ENCODE results near the gene NCAPD3. TPM values are rescaled to one million over a fixed set of nuclear protein-coding genes. Genes with fewer than 3 reads are reported as not detected.
A peak's percentile ranks its signal among the peaks of the same experiment; 100 is the strongest.

Gene NCAPD3
- total RNA-seq, 1 experiment from 2014 or later, result 78.2 TPM

GRCh38 chr11:134153147-134153905 is 70.4 kb downstream of the NCAPD3 start:
- no peak for DNase-seq
- Mint-ChIP-seq H3K27ac (ENCODE audit: unreplicated experiment) (no peak overlapping the region), H3K4me1 (ENCODE audit: low read depth, unreplicated experiment) (no peaks in the 10 kb centered on the region), H3K36me3 (ENCODE audit: insufficient read depth, unreplicated experiment) (peaks cover 19% of the 10 kb centered on the region), H3K9me3 (ENCODE audit: low read depth, unreplicated experiment) (no peaks in the 10 kb centered on the region), H3K4me3 (ENCODE audit: low read depth, unreplicated experiment) (no peak overlapping the region), H3K27me3 (ENCODE audit: unreplicated experiment) (no peaks in the 10 kb centered on the region)
- CTCF ChIA-PET, result no interaction called here
- TF ChIP-seq, protein P1, sequence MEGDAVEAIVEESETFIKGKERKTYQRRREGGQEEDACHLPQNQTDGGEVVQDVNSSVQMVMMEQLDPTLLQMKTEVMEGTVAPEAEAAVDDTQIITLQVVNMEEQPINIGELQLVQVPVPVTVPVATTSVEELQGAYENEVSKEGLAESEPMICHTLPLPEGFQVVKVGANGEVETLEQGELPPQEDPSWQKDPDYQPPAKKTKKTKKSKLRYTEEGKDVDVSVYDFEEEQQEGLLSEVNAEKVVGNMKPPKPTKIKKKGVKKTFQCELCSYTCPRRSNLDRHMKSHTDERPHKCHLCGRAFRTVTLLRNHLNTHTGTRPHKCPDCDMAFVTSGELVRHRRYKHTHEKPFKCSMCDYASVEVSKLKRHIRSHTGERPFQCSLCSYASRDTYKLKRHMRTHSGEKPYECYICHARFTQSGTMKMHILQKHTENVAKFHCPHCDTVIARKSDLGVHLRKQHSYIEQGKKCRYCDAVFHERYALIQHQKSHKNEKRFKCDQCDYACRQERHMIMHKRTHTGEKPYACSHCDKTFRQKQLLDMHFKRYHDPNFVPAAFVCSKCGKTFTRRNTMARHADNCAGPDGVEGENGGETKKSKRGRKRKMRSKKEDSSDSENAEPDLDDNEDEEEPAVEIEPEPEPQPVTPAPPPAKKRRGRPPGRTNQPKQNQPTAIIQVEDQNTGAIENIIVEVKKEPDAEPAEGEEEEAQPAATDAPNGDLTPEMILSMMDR (IDR thresholded peaks at IDR 0.05; ENCODE audit: unreplicated experiment), result no peak
- intact Hi-C loops (cut with micrococcal nuclease; ENCODE audit: unreplicated experiment), result no loop called here
- BruUV-seq (replicated peaks), result no TSS peak

DNA sequence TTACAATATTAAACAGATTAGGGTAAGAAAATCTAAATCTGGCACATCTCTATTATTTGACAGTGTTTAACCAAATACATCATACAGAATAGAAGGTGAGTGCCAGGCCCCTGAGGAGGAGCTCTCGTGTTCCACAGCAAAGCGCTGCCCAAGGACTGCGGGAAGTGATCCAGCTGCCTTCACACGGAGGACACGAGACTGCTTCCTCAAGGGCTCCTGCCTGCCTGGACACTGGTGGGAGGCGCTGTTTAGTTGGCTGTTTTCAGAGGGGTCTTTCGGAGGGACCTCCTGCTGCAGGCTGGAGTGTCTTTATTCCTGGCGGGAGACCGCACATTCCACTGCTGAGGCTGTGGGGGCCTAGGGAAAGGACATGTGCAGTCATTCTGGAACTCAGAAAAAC is 71.1 kb downstream of the NCAPD3 start:
- intact Hi-C loops (cut with micrococcal nuclease; ENCODE audit: unreplicated experiment), result no loop called here
- H3K27me3 Mint-ChIP-seq (ENCODE audit: unreplicated experiment), result no peaks in the 10 kb centered on the region
- no peak overlapping the region for H3K27ac Mint-ChIP-seq (ENCODE audit: unreplicated experiment)
- peaks cover 26% of the 10 kb centered on the region for H3K36me3 Mint-ChIP-seq (ENCODE audit: insufficient read depth, unreplicated experiment)
- BruUV-seq (replicated peaks), result TSS peak; percentile 43
- no peaks in the 10 kb centered on the region for H3K9me3 Mint-ChIP-seq (ENCODE audit: low read depth, unreplicated experiment)
- CTCF ChIA-PET, result no interaction called here
- no peak for DNase-seq
- TF ChIP-seq, protein P1 (IDR thresholded peaks at IDR 0.05; ENCODE audit: unreplicated experiment), result no peak
- no peaks in the 10 kb centered on the region for H3K4me1 Mint-ChIP-seq (ENCODE audit: low read depth, unreplicated experiment)
- no peak overlapping the region for H3K4me3 Mint-ChIP-seq (ENCODE audit: low read depth, unreplicated experiment)

GRCh38 chr11:134151083-134151747 is 72.6 kb downstream of the NCAPD3 start:
- Mint-ChIP-seq H3K4me3 (ENCODE audit: low read depth, unreplicated experiment) (no peak overlapping the region), H3K36me3 (ENCODE audit: insufficient read depth, unreplicated experiment) (peaks cover 32% of the 10 kb centered on the region), H3K9me3 (ENCODE audit: low read depth, unreplicated experiment) (no peaks in the 10 kb centered on the region), H3K4me1 (ENCODE audit: low read depth, unreplicated experiment) (no peaks in the 10 kb centered on the region), H3K27me3 (ENCODE audit: unreplicated experiment) (no peaks in the 10 kb centered on the region), H3K27ac (ENCODE audit: unreplicated experiment) (no peak overlapping the region)
- no TSS peak for BruUV-seq (replicated peaks)
- CTCF ChIA-PET, result no interaction called here
- TF ChIP-seq, protein P1 (IDR thresholded peaks at IDR 0.05; ENCODE audit: unreplicated experiment), result no peak
- DNase-seq, result no peak
- intact Hi-C loops (cut with micrococcal nuclease; ENCODE audit: unreplicated experiment), result no loop called here

DNA sequence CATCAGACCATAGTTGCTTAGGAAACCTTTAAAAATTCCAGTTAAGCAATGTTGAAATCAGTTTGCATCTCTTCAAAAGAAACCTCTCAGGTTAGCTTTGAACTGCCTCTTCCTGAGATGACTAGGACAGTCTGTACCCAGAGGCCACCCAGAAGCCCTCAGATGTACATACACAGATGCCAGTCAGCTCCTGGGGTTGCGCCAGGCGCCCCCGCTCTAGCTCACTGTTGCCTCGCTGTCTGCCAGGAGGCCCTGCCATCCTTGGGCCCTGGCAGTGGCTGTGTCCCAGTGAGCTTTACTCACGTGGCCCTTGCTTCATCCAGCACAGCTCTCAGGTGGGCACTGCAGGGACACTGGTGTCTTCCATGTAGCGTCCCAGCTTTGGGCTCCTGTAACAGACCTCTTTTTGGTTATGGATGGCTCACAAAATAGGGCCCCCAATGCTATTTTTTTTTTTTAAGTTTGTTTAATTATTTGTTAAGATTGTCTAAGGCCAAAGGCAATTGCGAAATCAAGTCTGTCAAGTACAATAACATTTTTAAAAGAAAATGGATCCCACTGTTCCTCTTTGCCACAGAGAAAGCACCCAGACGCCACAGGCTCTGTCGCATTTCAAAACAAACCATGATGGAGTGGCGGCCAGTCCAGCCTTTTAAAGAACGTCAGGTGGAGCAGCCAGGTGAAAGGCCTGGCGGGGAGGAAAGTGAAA is 73.4 kb downstream of the NCAPD3 start:
- CTCF ChIA-PET, result no interaction called here
- intact Hi-C loops (cut with micrococcal nuclease; ENCODE audit: unreplicated experiment), result no loop called here
- H3K27ac Mint-ChIP-seq (ENCODE audit: unreplicated experiment), result no peak overlapping the region
- H3K36me3 Mint-ChIP-seq (ENCODE audit: insufficient read depth, unreplicated experiment), result peaks cover 30% of the 10 kb centered on the region
- TF ChIP-seq, protein P1 (IDR thresholded peaks at IDR 0.05; ENCODE audit: unreplicated experiment), result no peak
- no peaks in the 10 kb centered on the region for H3K27me3 Mint-ChIP-seq (ENCODE audit: unreplicated experiment)
- no peaks in the 10 kb centered on the region for H3K4me1 Mint-ChIP-seq (ENCODE audit: low read depth, unreplicated experiment)
- H3K9me3 Mint-ChIP-seq (ENCODE audit: low read depth, unreplicated experiment), result no peaks in the 10 kb centered on the region
- H3K4me3 Mint-ChIP-seq (ENCODE audit: low read depth, unreplicated experiment), result no peak overlapping the region
- no TSS peak for BruUV-seq (replicated peaks)
- no peak for DNase-seq

Measured in Calu3 (cell line).